Body of pancreas (tissue), 4 donors: Measurements from ENCODE around the gene DAPK2.

ENCODE experiments used
- POLR2A ChIP-seq, 3 donors: fragments of 450-650 bp; IDR thresholded peaks; one replicate each; pipeline ENCODE4 v1.6.1; 2016; ENCODE audit warnings: antibody characterized with exemption in 3 of 3, mild to moderate bottlenecking in 2 of 3
- TF ChIP-seq, protein P1 (sequence below), 7 experiments: fragments of 450-650 bp in 4 of 7; fragments of 200-600 bp in 3 of 7; sonication (generic) in 3 of 7; IDR thresholded peaks; one replicate each; pipeline ENCODE4 v1.5.1; 2016 to 2019; ENCODE audit warnings: antibody characterized with exemption in 7 of 7

- TF ChIP-seq, protein P1, sequence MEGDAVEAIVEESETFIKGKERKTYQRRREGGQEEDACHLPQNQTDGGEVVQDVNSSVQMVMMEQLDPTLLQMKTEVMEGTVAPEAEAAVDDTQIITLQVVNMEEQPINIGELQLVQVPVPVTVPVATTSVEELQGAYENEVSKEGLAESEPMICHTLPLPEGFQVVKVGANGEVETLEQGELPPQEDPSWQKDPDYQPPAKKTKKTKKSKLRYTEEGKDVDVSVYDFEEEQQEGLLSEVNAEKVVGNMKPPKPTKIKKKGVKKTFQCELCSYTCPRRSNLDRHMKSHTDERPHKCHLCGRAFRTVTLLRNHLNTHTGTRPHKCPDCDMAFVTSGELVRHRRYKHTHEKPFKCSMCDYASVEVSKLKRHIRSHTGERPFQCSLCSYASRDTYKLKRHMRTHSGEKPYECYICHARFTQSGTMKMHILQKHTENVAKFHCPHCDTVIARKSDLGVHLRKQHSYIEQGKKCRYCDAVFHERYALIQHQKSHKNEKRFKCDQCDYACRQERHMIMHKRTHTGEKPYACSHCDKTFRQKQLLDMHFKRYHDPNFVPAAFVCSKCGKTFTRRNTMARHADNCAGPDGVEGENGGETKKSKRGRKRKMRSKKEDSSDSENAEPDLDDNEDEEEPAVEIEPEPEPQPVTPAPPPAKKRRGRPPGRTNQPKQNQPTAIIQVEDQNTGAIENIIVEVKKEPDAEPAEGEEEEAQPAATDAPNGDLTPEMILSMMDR (IDR thresholded peaks at IDR 0.05) = no peak
- TF ChIP-seq POLR2A (IDR thresholded peaks at IDR 0.05) = no peak
These were observed 188.8 kb downstream of the DAPK2 start for GRCh38 chr15:63857461-63857856.
